ENCODE results near the gene NAE1. TPM values are rescaled to one million over a fixed set of nuclear protein-coding genes. Genes with fewer than 3 reads are reported as not detected.
A peak's percentile ranks its signal among the peaks of the same experiment; 100 is the strongest.
"Not testable (repeated sequence)": the region's sequence is repeated elsewhere in the genome, so short reads cannot be mapped to it uniquely, and the experiment has no call there.

Gene NAE1
- total and polyA plus RNA-seq, 5 donors from 2014 or later = 68.1 to 89.1 (median 85.1) TPM

GRCh38 chr16:66793984-66794383 lies 36.8 kb downstream of the NAE1 start:
- H3K9me3 ChIP-seq (ENCODE audit: control insufficient read depth in 2 of 2, low read length in 2 of 2); H3K9me3 Mint-ChIP-seq; H3K27ac Mint-ChIP-seq; DNase-seq; H3K4me3 Mint-ChIP-seq; H3K4me1 ChIP-seq (ENCODE audit: control insufficient read depth, insufficient read depth, low read length, poor library complexity, severe bottlenecking); H3K27me3 ChIP-seq (ENCODE audit: control insufficient read depth, insufficient read depth, low read length); H3K36me3 Mint-ChIP-seq; H3K36me3 ChIP-seq (ENCODE audit: control insufficient read depth, insufficient read depth, low read length); H3K27ac ChIP-seq (ENCODE audit: insufficient read depth, low read length, poor library complexity, severe bottlenecking); H3K4me1 Mint-ChIP-seq; H3K4me3 ChIP-seq (ENCODE audit: low read depth, low read length); ATAC-seq (ENCODE audit: low read depth in 2 of 2); H3K27me3 Mint-ChIP-seq: not testable (repeated sequence)

GRCh38 chr16:66790130-66790733 lies 40.5 kb downstream of the NAE1 start:
- no peaks in the 10 kb centered on the region for H3K36me3 Mint-ChIP-seq
- no peak overlapping the region for H3K4me3 ChIP-seq (ENCODE audit: low read depth, low read length)

GRCh38 chr16:66787427-66787826 lies 43.3 kb downstream of the NAE1 start:
- DNase-seq (no peak), ATAC-seq (ENCODE audit: low read depth in 2 of 2) (no peak)
- Mint-ChIP-seq H3K4me1 (no peaks in the 10 kb centered on the region), H3K27ac (no peak overlapping the region), H3K36me3 (no peaks in the 10 kb centered on the region), H3K27me3 (no peaks in the 10 kb centered on the region), H3K9me3 (no peaks in the 10 kb centered on the region), H3K4me3 (no peak overlapping the region)
- no peak overlapping the region for H3K27ac ChIP-seq (ENCODE audit: insufficient read depth, low read length, poor library complexity, severe bottlenecking)
- no peak overlapping the region for H3K4me3 ChIP-seq (ENCODE audit: low read depth, low read length)
- H3K9me3 ChIP-seq (ENCODE audit: control insufficient read depth in 2 of 2, low read length in 2 of 2) = no peaks in the 10 kb centered on the region
- H3K36me3 ChIP-seq (ENCODE audit: control insufficient read depth, insufficient read depth, low read length) = no peaks in the 10 kb centered on the region
- H3K4me1 ChIP-seq (ENCODE audit: control insufficient read depth, insufficient read depth, low read length, poor library complexity, severe bottlenecking) = no peaks in the 10 kb centered on the region
- peaks cover 6% of the 10 kb centered on the region for H3K27me3 ChIP-seq (ENCODE audit: control insufficient read depth, insufficient read depth, low read length)

More at GRCh38 chr16:66790130-66790733, 40.5 kb downstream of the NAE1 start:
- ATAC-seq (ENCODE audit: low read depth in 2 of 2) (no peak), DNase-seq (no peak)
- H3K27me3 Mint-ChIP-seq = no peaks in the 10 kb centered on the region
- H3K4me1 Mint-ChIP-seq = no peaks in the 10 kb centered on the region
- Histone ChIP-seq H3K9me3 (ENCODE audit: control insufficient read depth in 2 of 2, low read length in 2 of 2) (no peaks in the 10 kb centered on the region), H3K27ac (ENCODE audit: insufficient read depth, low read length, poor library complexity, severe bottlenecking) (no peak overlapping the region), H3K36me3 (ENCODE audit: control insufficient read depth, insufficient read depth, low read length) (no peaks in the 10 kb centered on the region), H3K27me3 (ENCODE audit: control insufficient read depth, insufficient read depth, low read length) (peaks cover 6% of the 10 kb centered on the region), H3K4me1 (ENCODE audit: control insufficient read depth, insufficient read depth, low read length, poor library complexity, severe bottlenecking) (no peaks in the 10 kb centered on the region)
- no peak overlapping the region for H3K4me3 Mint-ChIP-seq
- no peaks in the 10 kb centered on the region for H3K9me3 Mint-ChIP-seq
- H3K27ac Mint-ChIP-seq = no peak overlapping the region

- H3K27ac Mint-ChIP-seq = no peak overlapping the region
- no peaks in the 10 kb centered on the region for H3K27me3 Mint-ChIP-seq
- Histone ChIP-seq H3K4me3 (ENCODE audit: low read depth, low read length) (no peak overlapping the region), H3K27ac (ENCODE audit: insufficient read depth, low read length, poor library complexity, severe bottlenecking) (no peak overlapping the region), H3K9me3 (ENCODE audit: control insufficient read depth in 2 of 2, low read length in 2 of 2) (no peaks in the 10 kb centered on the region), H3K36me3 (ENCODE audit: control insufficient read depth, insufficient read depth, low read length) (no peaks in the 10 kb centered on the region), H3K27me3 (ENCODE audit: control insufficient read depth, insufficient read depth, low read length) (peaks cover 6% of the 10 kb centered on the region), H3K4me1 (ENCODE audit: control insufficient read depth, insufficient read depth, low read length, poor library complexity, severe bottlenecking) (no peaks in the 10 kb centered on the region)
- H3K9me3 Mint-ChIP-seq = no peaks in the 10 kb centered on the region
- ATAC-seq (ENCODE audit: low read depth in 2 of 2) (no peak), DNase-seq (no peak)
- H3K36me3 Mint-ChIP-seq = no peaks in the 10 kb centered on the region
- no peaks in the 10 kb centered on the region for H3K4me1 Mint-ChIP-seq
- H3K4me3 Mint-ChIP-seq = no peak overlapping the region
Observed at GRCh38 chr16:66786551-66786950, 44.2 kb downstream of the NAE1 start.

GRCh38 chr16:66776457-66776856 lies 54.3 kb downstream of the NAE1 start:
- no peaks in the 10 kb centered on the region for H3K4me1 ChIP-seq (ENCODE audit: control insufficient read depth, insufficient read depth, low read length, poor library complexity, severe bottlenecking)
- no peaks in the 10 kb centered on the region for H3K27me3 ChIP-seq (ENCODE audit: control insufficient read depth, insufficient read depth, low read length)
- DNase-seq = no peak
- H3K27me3 Mint-ChIP-seq = no peaks in the 10 kb centered on the region
- H3K9me3 ChIP-seq (ENCODE audit: control insufficient read depth in 2 of 2, low read length in 2 of 2) = no peaks in the 10 kb centered on the region
- H3K9me3 Mint-ChIP-seq = peaks cover 0 to 3% (median 0%) of the 10 kb centered on the region in 7 donors
- H3K36me3 ChIP-seq (ENCODE audit: control insufficient read depth, insufficient read depth, low read length) = no peaks in the 10 kb centered on the region
- ATAC-seq (ENCODE audit: low read depth in 2 of 2) = no peak
- H3K27ac ChIP-seq (ENCODE audit: insufficient read depth, low read length, poor library complexity, severe bottlenecking) = no peak overlapping the region
- H3K4me3 Mint-ChIP-seq = no peak overlapping the region
- H3K4me1 Mint-ChIP-seq = no peaks in the 10 kb centered on the region
- H3K27ac Mint-ChIP-seq = no peak overlapping the region
- H3K4me3 ChIP-seq (ENCODE audit: low read depth, low read length) = no peak overlapping the region
- H3K36me3 Mint-ChIP-seq = peaks cover 9% of the 10 kb centered on the region

- Mint-ChIP-seq H3K27me3 (no peaks in the 10 kb centered on the region), H3K4me1 (no peaks in the 10 kb centered on the region), H3K27ac (no peak overlapping the region), H3K4me3 (no peak overlapping the region), H3K36me3 (peaks cover 9% of the 10 kb centered on the region), H3K9me3 (peaks cover 0 to 3% (median 0%) of the 10 kb centered on the region in 7 donors)
- ATAC-seq (ENCODE audit: low read depth in 2 of 2) (no peak), DNase-seq (no peak)
- H3K27me3 ChIP-seq (ENCODE audit: control insufficient read depth, insufficient read depth, low read length) = no peaks in the 10 kb centered on the region
- H3K9me3 ChIP-seq (ENCODE audit: control insufficient read depth in 2 of 2, low read length in 2 of 2) = no peaks in the 10 kb centered on the region
- H3K4me3 ChIP-seq (ENCODE audit: low read depth, low read length) = no peak overlapping the region
- H3K4me1 ChIP-seq (ENCODE audit: control insufficient read depth, insufficient read depth, low read length, poor library complexity, severe bottlenecking) = no peaks in the 10 kb centered on the region
- no peak overlapping the region for H3K27ac ChIP-seq (ENCODE audit: insufficient read depth, low read length, poor library complexity, severe bottlenecking)
- no peaks in the 10 kb centered on the region for H3K36me3 ChIP-seq (ENCODE audit: control insufficient read depth, insufficient read depth, low read length)
Observed at GRCh38 chr16:66774981-66775380, 55.8 kb downstream of the NAE1 start.

GRCh38 chr16:66758086-66758485 lies 72.7 kb downstream of the NAE1 start:
- Mint-ChIP-seq H3K27me3 (peaks cover 30% of the 10 kb centered on the region), H3K36me3 (no peaks in the 10 kb centered on the region), H3K9me3 (no peaks in the 10 kb centered on the region), H3K4me1 (no peaks in the 10 kb centered on the region), H3K4me3 (no peak overlapping the region), H3K27ac (no peak overlapping the region)
- Histone ChIP-seq H3K27ac (ENCODE audit: insufficient read depth, low read length, poor library complexity, severe bottlenecking) (no peak overlapping the region), H3K27me3 (ENCODE audit: control insufficient read depth, insufficient read depth, low read length) (peaks cover 20% of the 10 kb centered on the region), H3K4me1 (ENCODE audit: control insufficient read depth, insufficient read depth, low read length, poor library complexity, severe bottlenecking) (no peaks in the 10 kb centered on the region), H3K36me3 (ENCODE audit: control insufficient read depth, insufficient read depth, low read length) (no peaks in the 10 kb centered on the region), H3K9me3 (ENCODE audit: control insufficient read depth in 2 of 2, low read length in 2 of 2) (no peaks in the 10 kb centered on the region), H3K4me3 (ENCODE audit: low read depth, low read length) (no peak overlapping the region)
- no peak for DNase-seq
- no peak for ATAC-seq (ENCODE audit: low read depth in 2 of 2)

GRCh38 chr16:66754819-66755218 lies 76.0 kb downstream of the NAE1 start:
- ATAC-seq (ENCODE audit: low read depth in 2 of 2) = no peak
- Histone ChIP-seq H3K4me1 (ENCODE audit: control insufficient read depth, insufficient read depth, low read length, poor library complexity, severe bottlenecking) (peaks cover 19% of the 10 kb centered on the region), H3K27ac (ENCODE audit: insufficient read depth, low read length, poor library complexity, severe bottlenecking) (no peak overlapping the region), H3K36me3 (ENCODE audit: control insufficient read depth, insufficient read depth, low read length) (no peaks in the 10 kb centered on the region), H3K27me3 (ENCODE audit: control insufficient read depth, insufficient read depth, low read length) (peaks cover 20% of the 10 kb centered on the region), H3K4me3 (ENCODE audit: low read depth, low read length) (no peak overlapping the region), H3K9me3 (ENCODE audit: control insufficient read depth in 2 of 2, low read length in 2 of 2) (no peaks in the 10 kb centered on the region)
- H3K9me3 Mint-ChIP-seq = no peaks in the 10 kb centered on the region
- no peak for DNase-seq
- no peak overlapping the region for H3K27ac Mint-ChIP-seq
- H3K4me1 Mint-ChIP-seq = peaks cover 8 to 20% (median 10%) of the 10 kb centered on the region in 4 donors
- peaks cover 40% of the 10 kb centered on the region for H3K27me3 Mint-ChIP-seq
- peak overlapping the region in 1 of 4 donors; percentile 61 for H3K4me3 Mint-ChIP-seq
- peaks cover 6% of the 10 kb centered on the region for H3K36me3 Mint-ChIP-seq
